Measurements from ENCODE around the gene MYBPC2.
"Not testable (repeated sequence)": the region's sequence is repeated elsewhere in the genome, so short reads cannot be mapped to it uniquely, and the experiment has no call there.

The MYBPC2 gene

DNA sequence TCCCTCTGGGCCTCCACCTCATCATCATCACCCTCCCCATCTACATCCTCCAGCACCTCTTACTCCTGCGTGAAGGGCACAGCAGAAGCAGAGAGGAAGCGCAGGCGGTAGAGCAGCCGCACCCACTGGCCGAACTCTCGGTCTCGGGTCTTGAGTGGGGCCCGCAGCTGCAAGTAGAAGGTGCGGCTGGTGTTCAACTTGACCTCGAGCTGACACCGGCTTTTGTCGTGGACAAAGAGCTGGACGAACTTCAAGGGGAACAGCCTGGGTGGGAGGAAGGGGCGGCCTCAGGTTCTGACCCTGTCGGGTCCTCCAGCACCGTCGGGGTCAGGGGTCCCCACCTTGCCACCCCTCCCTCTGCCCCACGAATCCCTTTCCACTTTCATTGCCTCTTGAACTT, 34.9 kb downstream of the MYBPC2 start:
- ChIA-PET POLR2A (ENCODE audit: low non-redundant PET) (no interaction called here), CTCF (no interaction called here)
- DNase-seq (ENCODE audit: low spot score) = no peak
- TF ChIP-seq CTCF (conservative IDR thresholded peaks at IDR 0.05; ENCODE audit: low read depth) = no peak
- no peak overlapping the region for H3K27ac ChIP-seq

- TF ChIP-seq CTCF (conservative IDR thresholded peaks at IDR 0.05; ENCODE audit: low read depth) = no peak
- CTCF ChIA-PET = no interaction called here
- no peak for DNase-seq (ENCODE audit: low spot score)
- POLR2A ChIA-PET (ENCODE audit: low non-redundant PET) = no interaction called here
- H3K27ac ChIP-seq = no peak overlapping the region
Measured at GRCh38 chr19:50468818-50469217, 36.1 kb downstream of the MYBPC2 start.

- DNase-seq (ENCODE audit: low spot score); POLR2A ChIA-PET (ENCODE audit: low non-redundant PET): not testable (repeated sequence)
- CTCF ChIA-PET = interaction anchor here (0.7 kb wide), 2 partner anchors 326 to 1322 kb away, joined by 3 to 9 read pairs; partner anchors contain the start of gene FPR3
- H3K27ac ChIP-seq = 0 out of 2 replicates have a peak overlapping the region, but pooled peaks have one; percentile 10
Measured at GRCh38 chr19:50473336-50473735, 40.6 kb downstream of the MYBPC2 start.

- DNase-seq (ENCODE audit: low spot score) = no peak
- POLR2A ChIA-PET (ENCODE audit: low non-redundant PET) = no interaction called here
- no peak for TF ChIP-seq CTCF (conservative IDR thresholded peaks at IDR 0.05; ENCODE audit: low read depth)
- no peak overlapping the region for H3K27ac ChIP-seq
- CTCF ChIA-PET = no interaction called here
Measured at GRCh38 chr19:50475101-50475568, 42.4 kb downstream of the MYBPC2 start.

- TF ChIP-seq CTCF (conservative IDR thresholded peaks at IDR 0.05; ENCODE audit: low read depth) = no peak
- ChIA-PET CTCF (no interaction called here), POLR2A (ENCODE audit: low non-redundant PET) (no interaction called here)
- H3K27ac ChIP-seq = peak overlapping the region; percentile 79
- no peak for DNase-seq (ENCODE audit: low spot score)
Measured at GRCh38 chr19:50475736-50476223, 43.1 kb downstream of the MYBPC2 start.

- peak; percentile 100 for DNase-seq (ENCODE audit: low spot score)
- ChIA-PET POLR2A (ENCODE audit: low non-redundant PET) (no interaction called here), CTCF (no interaction called here)
- H3K27ac ChIP-seq = peak within 1 kb of the TSS; percentile 79
- no peak for TF ChIP-seq CTCF (conservative IDR thresholded peaks at IDR 0.05; ENCODE audit: low read depth)
Measured at GRCh38 chr19:50476224-50476906, 43.7 kb downstream of the MYBPC2 start, which contains the start of the genes EMC10 and GARIN5A. Gene EMC10, plus strand, starts transcription at chr19:50476507. Its CDS starts 38 bp downstream, at chr19:50476545. Gene GARIN5A, minus strand, starts transcription at chr19:50476848. Its CDS starts 460 bp downstream, at chr19:50476388.

- no peak for DNase-seq (ENCODE audit: low spot score)
- ChIA-PET POLR2A (ENCODE audit: low non-redundant PET) (no interaction called here), CTCF (interaction anchor here (0.6 kb wide), 1 partner anchor 167 kb away, joined by 4 read pairs; no protein-coding TSS in a partner anchor)
- TF ChIP-seq CTCF (conservative IDR thresholded peaks at IDR 0.05; ENCODE audit: low read depth) = no peak
- peak overlapping the region; percentile 79 for H3K27ac ChIP-seq
Measured at GRCh38 chr19:50476907-50477238, 44.2 kb downstream of the MYBPC2 start.
